OCI-LY7 (cell line): ENCODE data around the gene UQCRHL. TPM values are rescaled to one million over a fixed set of nuclear protein-coding genes. Genes with fewer than 3 reads are reported as not detected.
"Not testable (repeated sequence)": the region's sequence is repeated elsewhere in the genome, so short reads cannot be mapped to it uniquely, and the experiment has no call there.

Source experiments
- BruUV-seq: library from RNA; stranded (reverse); fragments of 400-500 nt; replicated peaks from 2 replicates; lab custom pipeline; 2021; lab: Mats Ljungman, UMichigan
- CTCF ChIA-PET: fragments of 300-600 bp; sonication (Branson Sonifier 250); formaldehyde crosslinking; loops from one replicate; lab custom pipeline; 2022; ENCODE audit warnings: antibody characterized with exemption; ENCODE audit not compliant: unreplicated experiment; lab: Charles Lee
- POLR2A ChIA-PET: fragments of 300-600 bp; sonication (Branson Sonifier 250); formaldehyde crosslinking; loops from one replicate; lab custom pipeline; 2022; ENCODE audit warnings: antibody characterized with exemption; lab: Charles Lee
- DNase-seq: peaks from one replicate; pipeline ENCODE4 v3.0.0-alpha.2; 2015; ENCODE audit warnings: low spot score
- H2AFZ ChIP-seq: fragments of 200-600 bp; sonication (generic), shearing (Covaris generic); 2 replicates; pipeline ENCODE4 v1.6.1; 2014; ENCODE audit warnings: mild to moderate bottlenecking, antibody characterized with exemption, low read length, moderate library complexity
- H3K27ac ChIP-seq: fragments of 200-600 bp; sonication (generic); 2 replicates; pipeline ENCODE4 v1.5.1; 2014; ENCODE audit warnings: mixed run types, low read depth, mild to moderate bottlenecking, moderate library complexity, low read length, inconsistent platforms; ENCODE audit not compliant: poor library complexity, severe bottlenecking
- H3K36me3 ChIP-seq: fragments of 200-600 bp; sonication (generic); 2 replicates; pipeline ENCODE4 v1.6.1; 2014; ENCODE audit warnings: mild to moderate bottlenecking, antibody characterized with exemption, low read length, moderate library complexity, mixed read lengths; ENCODE audit not compliant: insufficient read depth
- H3K4me1 ChIP-seq: fragments of 200-600 bp; sonication (generic); 2 replicates; pipeline ENCODE4 v1.5.1; 2014; ENCODE audit warnings: mild to moderate bottlenecking, low read length; ENCODE audit not compliant: insufficient read depth, poor library complexity, severe bottlenecking
- H3K4me2 ChIP-seq: fragments of 200-600 bp; sonication (generic); 2 replicates; pipeline ENCODE4 v1.6.1; 2014; ENCODE audit warnings: mild to moderate bottlenecking, low read length
- H3K4me3 ChIP-seq: fragments of 200-600 bp; sonication (generic); 2 replicates; pipeline ENCODE4 v1.5.1; 2014; ENCODE audit warnings: mild to moderate bottlenecking, low read depth, low read length; ENCODE audit not compliant: poor library complexity, severe bottlenecking
- H3K79me2 ChIP-seq: fragments of 200-600 bp; sonication (generic); 2 replicates; pipeline ENCODE4 v1.6.1; 2016; ENCODE audit warnings: low read depth, mild to moderate bottlenecking, low read length, moderate library complexity, mixed read lengths; ENCODE audit not compliant: insufficient read depth
- H3K9me2 ChIP-seq: fragments of 200-600 bp; sonication (generic); 2 replicates; pipeline ENCODE4 v1.6.1; 2016; ENCODE audit warnings: mild to moderate bottlenecking, low read length, mixed read lengths; ENCODE audit not compliant: insufficient read depth
- H3K9me3 ChIP-seq: fragments of 200-600 bp; sonication (generic); 2 replicates; pipeline ENCODE4 v1.6.1; 2014; ENCODE audit warnings: mild to moderate bottlenecking, mixed run types, low read length, mixed read lengths
- H4K20me1 ChIP-seq: fragments of 200-600 bp; sonication (generic); 2 replicates; pipeline ENCODE4 v1.6.1; 2014; ENCODE audit warnings: mild to moderate bottlenecking, antibody characterized with exemption, low read length, moderate library complexity, mixed read lengths; ENCODE audit not compliant: insufficient read depth
- CTCF ChIP-seq: fragments of 200-600 bp; sonication (generic); conservative IDR thresholded peaks from 2 replicates; pipeline ENCODE4 v1.5.1; 2014; ENCODE audit warnings: mild to moderate bottlenecking, antibody characterized with exemption, low read length, moderate library complexity, mixed read lengths
- EZH2phosphoT487 ChIP-seq: fragments of 200-600 bp; sonication (generic); IDR thresholded peaks from 2 replicates; pipeline ENCODE4 v1.6.1; 2018; ENCODE audit warnings: low read depth, borderline replicate concordance, mild to moderate bottlenecking, mixed run types, antibody characterized with exemption, low read length, moderate library complexity, mixed read lengths
- intact Hi-C: fragments of 100-400 bp; cut with micrococcal nuclease; formaldehyde crosslinking; loops from one replicate; pipeline ENCODE4 v1.10.0; 2022; ENCODE audit not compliant: unreplicated experiment
- total RNA-seq, 2 experiments: library from RNA; depleted of rRNA in 1 of 2; stranded (reverse); fragments of >200 nt in 1 of 2; shearing (Covaris generic) in 1 of 2; gene quantifications; 2 replicates each; pipeline ENCODE4 v1.2.3, GENCODE V29; 2014 to 2022

UQCRHL gene
- total RNA-seq, 2 experiments from 2014 or later = 2.4 to 12.4 TPM

- H3K4me3 ChIP-seq = no peak overlapping the region
- H3K27ac ChIP-seq = no peak overlapping the region
- peaks cover 52% of the 10 kb centered on the region for H3K4me1 ChIP-seq
- no TSS peak for BruUV-seq
- H3K79me2 ChIP-seq = peaks cover 18% of the 10 kb centered on the region
- ChIA-PET POLR2A (interaction anchor here (0.5 to 2.0 kb wide), 3 partner anchors 8 to 20 kb away, joined by 4 to 6 read pairs (median 4); partner anchors contain the start of gene SPEN), CTCF (no interaction called here)
- no peaks in the 10 kb centered on the region for H3K36me3 ChIP-seq
- H3K4me2 ChIP-seq = no peak overlapping the region
- no peak overlapping the region for H2AFZ ChIP-seq
- no peaks in the 10 kb centered on the region for H4K20me1 ChIP-seq
- TF ChIP-seq CTCF = no peak
- TF ChIP-seq EZH2phosphoT487 = no peak
- DNase-seq = no peak
- H3K9me2 ChIP-seq = no peaks in the 10 kb centered on the region
- intact Hi-C loops = no loop called here
- H3K9me3 ChIP-seq = no peaks in the 10 kb centered on the region
Measured at GRCh38 chr1:15838721-15839120, 31.3 kb upstream of the UQCRHL start.

GRCh38 chr1:15837931-15838330 is 30.5 kb upstream of the UQCRHL start:
- H3K9me2 ChIP-seq = no peaks in the 10 kb centered on the region
- H3K4me1 ChIP-seq = peaks cover 50% of the 10 kb centered on the region
- TF ChIP-seq CTCF = no peak
- no peak for TF ChIP-seq EZH2phosphoT487
- no peak overlapping the region for H3K27ac ChIP-seq
- no peak overlapping the region for H3K4me3 ChIP-seq
- no peaks in the 10 kb centered on the region for H4K20me1 ChIP-seq
- ChIA-PET POLR2A (interaction anchor here (0.7 to 2.2 kb wide), 3 partner anchors 9 to 12 kb away, joined by 4 to 6 read pairs (median 6); partner anchors contain the start of gene SPEN), CTCF (no interaction called here)
- BruUV-seq = no TSS peak
- H3K79me2 ChIP-seq = peaks cover 26% of the 10 kb centered on the region
- peak overlapping the region; percentile 91 for H3K4me2 ChIP-seq
- no peaks in the 10 kb centered on the region for H3K36me3 ChIP-seq
- intact Hi-C loops = no loop called here
- peak overlapping the region; percentile 30; the same call in 1 of the 2 replicates for H2AFZ ChIP-seq
- H3K9me3 ChIP-seq = no peaks in the 10 kb centered on the region
- no peak for DNase-seq

- Histone ChIP-seq H3K4me2 (peak overlapping the region; percentile 91), H3K9me2 (no peaks in the 10 kb centered on the region), H3K36me3 (peaks cover under 1% of the 10 kb centered on the region; the same call in 1 of the 2 replicates), H3K9me3 (no peaks in the 10 kb centered on the region), H4K20me1 (no peaks in the 10 kb centered on the region), H2AFZ (peak overlapping the region; percentile 30; the same call in 1 of the 2 replicates), H3K27ac (peak overlapping the region; percentile 97), H3K4me1 (peaks cover 53% of the 10 kb centered on the region), H3K79me2 (peaks cover 31% of the 10 kb centered on the region), H3K4me3 (peak overlapping the region; percentile 75)
- TF ChIP-seq CTCF (no peak), EZH2phosphoT487 (no peak)
- intact Hi-C loops = no loop called here
- CTCF ChIA-PET = no interaction called here
- POLR2A ChIA-PET = interaction anchor here (0.7 to 2.2 kb wide), 5 partner anchors 9 to 310 kb away, joined by 3 to 6 read pairs (median 3); partner anchors contain the start of gene SPEN
- BruUV-seq = no TSS peak
- peak; percentile 51 for DNase-seq
Measured at GRCh38 chr1:15836772-15837669, 29.6 kb upstream of the UQCRHL start.

GRCh38 chr1:15836511-15836771 is 29.0 kb upstream of the UQCRHL start:
- H3K9me2 ChIP-seq, intact Hi-C loops, DNase-seq, H4K20me1 ChIP-seq, H3K36me3 ChIP-seq, CTCF ChIA-PET, H3K9me3 ChIP-seq: not testable (repeated sequence)
- H3K27ac ChIP-seq = peak overlapping the region; percentile 97
- H3K4me1 ChIP-seq = peaks cover 54% of the 10 kb centered on the region
- H2AFZ ChIP-seq = 0 out of 2 replicates have a peak overlapping the region, but pooled peaks have one; percentile 23
- TSS peak; percentile 89 for BruUV-seq
- H3K79me2 ChIP-seq = peaks cover 33% of the 10 kb centered on the region
- peak overlapping the region; percentile 75 for H3K4me3 ChIP-seq
- peak overlapping the region; percentile 91 for H3K4me2 ChIP-seq
- POLR2A ChIA-PET = interaction anchor here (0.7 to 2.2 kb wide), 5 partner anchors 9 to 309 kb away, joined by 3 to 6 read pairs (median 3); partner anchors contain the start of gene SPEN
